Inflammatory macrophage treated with lipopolysaccharide for 1 hour (primary cell): ENCODE measurements around the gene RPS19.

Experiments used
- DNase-seq, 2 donors: peaks; one replicate each; pipeline ENCODE4 v3.0.0-alpha.2; 2020 to 2022

Gene RPS19

GRCh38 chr19:41879670-41880328 lies 19.7 kb downstream of the RPS19 start:
- DNase-seq = no peak

- DNase-seq = no peak
Measured at GRCh38 chr19:41880329-41880708, 20.3 kb downstream of the RPS19 start.

GRCh38 chr19:41882568-41883462 lies 22.8 kb downstream of the RPS19 start, which contains the start of gene ARHGEF1:
TSS of gene ARHGEF1 (plus strand) at chr19:41883184. CDS start at chr19:41888083, 4,899 bp downstream.
- DNase-seq = peak in 1 of 2 donors; percentile 32

GRCh38 chr19:41883463-41883820 lies 23.4 kb downstream of the RPS19 start:
- DNase-seq = no peak

GRCh38 chr19:41883821-41884733 lies 24.0 kb downstream of the RPS19 start:
- peak; percentile 94 for DNase-seq

GRCh38 chr19:41886761-41887710 lies 27.0 kb downstream of the RPS19 start:
- no peak for DNase-seq

- no peak for DNase-seq
Measured at GRCh38 chr19:41887711-41888382, 27.8 kb downstream of the RPS19 start.

- DNase-seq = no peak
Measured at GRCh38 chr19:41888926-41889325, 28.9 kb downstream of the RPS19 start.

- DNase-seq = no peak
Measured at GRCh38 chr19:41889896-41890295, 29.8 kb downstream of the RPS19 start.

- DNase-seq = no peak
Measured at GRCh38 chr19:41890936-41891335, 30.9 kb downstream of the RPS19 start.

GRCh38 chr19:41892173-41892902 lies 32.3 kb downstream of the RPS19 start:
- DNase-seq = no peak

GRCh38 chr19:41893899-41894298 lies 33.8 kb downstream of the RPS19 start:
- DNase-seq = peak in 1 of 2 donors; percentile 17

GRCh38 chr19:41894350-41894749 lies 34.3 kb downstream of the RPS19 start:
- no peak for DNase-seq

GRCh38 chr19:41895745-41896580 lies 35.9 kb downstream of the RPS19 start:
- no peak for DNase-seq

GRCh38 chr19:41896581-41896942 lies 36.5 kb downstream of the RPS19 start:
- DNase-seq = no peak

- DNase-seq = no peak
Measured at GRCh38 chr19:41897181-41897580, 37.1 kb downstream of the RPS19 start.

GRCh38 chr19:41897820-41898219 lies 37.8 kb downstream of the RPS19 start:
- DNase-seq = no peak

GRCh38 chr19:41898235-41898634 lies 38.2 kb downstream of the RPS19 start:
- no peak for DNase-seq

- no peak for DNase-seq
Measured at GRCh38 chr19:41901707-41902360, 41.8 kb downstream of the RPS19 start.
